SK-MEL-5 (cell line): ENCODE results near the gene NAE1. TPM values are rescaled to one million over a fixed set of nuclear protein-coding genes. Genes with fewer than 3 reads are reported as not detected.

Experiments used
- DNase-seq: peaks from one replicate; pipeline ENCODE4 v3.0.0-alpha.2; 2016; ENCODE audit warnings: low read depth, low spot score
- in situ Hi-C: cut with HindIII; loops from 2 replicates; pipeline ENCODE4 v1.10.0; 2016; ENCODE audit warnings: low sequenced_read_pairs, high pct_unique_total_duplicates, low pct_unique_long_range_greater_than_20kb
- total RNA-seq: library from RNA; depleted of rRNA; stranded (reverse); fragments of >200 nt; shearing (Covaris generic); gene quantifications from 2 replicates; pipeline ENCODE4 v1.2.3, GENCODE V29; 2014; rRNA removed

NAE1 gene
- total RNA-seq, 1 experiment from 2014 or later, result 114 TPM

- no peak for DNase-seq
- in situ Hi-C loops, result no loop called here
These were observed 76.0 kb downstream of the NAE1 start for GRCh38 chr16:66754819-66755218.

GRCh38 chr16:66754211-66754610 lies 76.6 kb downstream of the NAE1 start:
- in situ Hi-C loops, result no loop called here
- DNase-seq, result no peak

- in situ Hi-C loops, result no loop called here
These were observed 77.8 kb downstream of the NAE1 start for GRCh38 chr16:66752958-66753357.

More at GRCh38 chr16:66752958-66753357, 77.8 kb downstream of the NAE1 start:
- DNase-seq, result no peak

Other genes starting within 250 kb of the NAE1 start
- gene CMTM3, start 226.3 kb downstream of the NAE1 start, total RNA-seq, result 7.9 and 9.1 TPM in 2 replicates
- 32.7 and 36.9 TPM in 2 replicates for gene CMTM4, start 134.2 kb downstream of the NAE1 start, total RNA-seq
- 118 and 127 TPM in 2 replicates for gene DYNC1LI2, start 79.4 kb downstream of the NAE1 start, total RNA-seq
- not detected in 2 replicates for gene TERB1, start 29.4 kb downstream of the NAE1 start, total RNA-seq
- gene CA7, start 13.4 kb upstream of the NAE1 start, total RNA-seq, result not detected in 2 replicates
- gene PDP2, start 49.5 kb upstream of the NAE1 start, total RNA-seq, result 7.8 and 11.0 TPM in 2 replicates
- gene CDH16, start 87.9 kb upstream of the NAE1 start, total RNA-seq, result not detected in 2 replicates
- not detected in 2 replicates for gene RRAD, start 94.6 kb upstream of the NAE1 start, total RNA-seq
- 134 and 148 TPM in 2 replicates for gene CIAO2B, start 103.4 kb upstream of the NAE1 start, total RNA-seq
- gene CES2, start 104.5 kb upstream of the NAE1 start, total RNA-seq, result 14.8 and 19.4 TPM in 2 replicates
- 0.29 and 1.5 TPM in 2 replicates for gene CES3, start 130.3 kb upstream of the NAE1 start, total RNA-seq
- gene CES4A, start 157.6 kb upstream of the NAE1 start, total RNA-seq, result not detected in 2 replicates
- 51.5 and 58.6 TPM in 2 replicates for gene CBFB, start 198.2 kb upstream of the NAE1 start, total RNA-seq